Measurements from ENCODE around the gene TBX10. TPM values are rescaled to one million over a fixed set of nuclear protein-coding genes. Genes with fewer than 3 reads are reported as not detected.

The TBX10 gene
- total RNA-seq, 4 donors from 2014 or later = not detected

- Histone ChIP-seq H3K27me3 (no peaks in the 10 kb centered on the region), H3K4me1 (peaks cover 0 to 23% (median 15%) of the 10 kb centered on the region in 4 donors), H3K36me3 (peaks cover 0 to 47% (median 6%) of the 10 kb centered on the region in 3 donors), H3K4me3 (peak overlapping the region in 3 of 4 donors; percentile 59 to 81 (median 73)), H3K27ac (peak overlapping the region; percentile 95 to 97 (median 96)), H3K9me3 (no peaks in the 10 kb centered on the region)
- WGBS, 2 donors = 84 to 86% methylated on average over 19 to 21 of the region's 21 CpGs
- no peak for DNase-seq (ENCODE audit: low spot score in 2 of 2)
- TF ChIP-seq EP300 (IDR thresholded peaks at IDR 0.05) = no peak
- TF ChIP-seq POLR2A (IDR thresholded peaks at IDR 0.05) = no peak
- no peak for TF ChIP-seq CTCF (IDR thresholded peaks at IDR 0.05)
Observed at GRCh38 chr11:67584881-67585873, 54.4 kb downstream of the TBX10 start.

GRCh38 chr11:67584205-67584880 is 55.2 kb downstream of the TBX10 start:
- peak overlapping the region; percentile 59 to 91 (median 77) for H3K4me3 ChIP-seq
- H3K4me1 ChIP-seq = peaks cover 0 to 23% (median 15%) of the 10 kb centered on the region in 4 donors
- peak overlapping the region; percentile 95 to 97 (median 96) for H3K27ac ChIP-seq
- H3K27me3 ChIP-seq = no peaks in the 10 kb centered on the region
- TF ChIP-seq POLR2A (IDR thresholded peaks at IDR 0.05) = no peak
- TF ChIP-seq CTCF (IDR thresholded peaks at IDR 0.05) = no peak
- TF ChIP-seq EP300 (IDR thresholded peaks at IDR 0.05) = no peak
- 9 to 15% methylated on average over 28 to 32 of the region's 33 CpGs for WGBS, 2 donors
- H3K36me3 ChIP-seq = peaks cover 0 to 46% (median 6%) of the 10 kb centered on the region in 3 donors
- DNase-seq (ENCODE audit: low spot score in 2 of 2) = peak; percentile 61 to 62
- no peaks in the 10 kb centered on the region for H3K9me3 ChIP-seq

GRCh38 chr11:67583247-67584204 is 56.0 kb downstream of the TBX10 start, which contains the start of gene GSTP1:
Gene GSTP1, plus strand, starts transcription at chr11:67583812. Its CDS starts 32 bp downstream, at chr11:67583844.
- Histone ChIP-seq H3K4me3 (peak within 1 kb of the TSS; percentile 59 to 91 (median 77)), H3K9me3 (no peaks in the 10 kb centered on the region), H3K27me3 (no peaks in the 10 kb centered on the region), H3K27ac (peak within 1 kb of the TSS; percentile 95 to 97 (median 96)), H3K4me1 (peaks cover 0 to 23% (median 15%) of the 10 kb centered on the region in 4 donors), H3K36me3 (peaks cover 0 to 38% (median 6%) of the 10 kb centered on the region in 3 donors)
- TF ChIP-seq POLR2A (IDR thresholded peaks at IDR 0.05) (peak; percentile 70 to 90), EP300 (IDR thresholded peaks at IDR 0.05) (peak in 1 of 2 donors; percentile 95), CTCF (IDR thresholded peaks at IDR 0.05) (peak; percentile 60 to 96 (median 95))
- 2% methylated on average over 36 to 60 of the region's 81 CpGs for WGBS, 2 donors
- DNase-seq (ENCODE audit: low spot score in 2 of 2) = peak; percentile 83 to 90

- Histone ChIP-seq H3K9me3 (no peaks in the 10 kb centered on the region), H3K27me3 (peaks cover 0 to 5% of the 10 kb centered on the region in 2 donors), H3K36me3 (peaks cover 0 to 23% (median 6%) of the 10 kb centered on the region in 3 donors), H3K27ac (no peak overlapping the region), H3K4me1 (peaks cover 0 to 23% (median 15%) of the 10 kb centered on the region in 4 donors), H3K4me3 (no peak overlapping the region)
- DNase-seq (ENCODE audit: low spot score in 2 of 2) = no peak
- WGBS, 2 donors = 71 to 74% methylated on average over 4 of the region's 4 CpGs
- TF ChIP-seq POLR2A (IDR thresholded peaks at IDR 0.05) = no peak
- TF ChIP-seq CTCF (IDR thresholded peaks at IDR 0.05) = no peak
- no peak for TF ChIP-seq EP300 (IDR thresholded peaks at IDR 0.05)
Observed at GRCh38 chr11:67582011-67582410, 57.6 kb downstream of the TBX10 start.

Data from tibial nerve (tissue), 4 donors.